Measurements from ENCODE around the gene DCST1.

DNA sequence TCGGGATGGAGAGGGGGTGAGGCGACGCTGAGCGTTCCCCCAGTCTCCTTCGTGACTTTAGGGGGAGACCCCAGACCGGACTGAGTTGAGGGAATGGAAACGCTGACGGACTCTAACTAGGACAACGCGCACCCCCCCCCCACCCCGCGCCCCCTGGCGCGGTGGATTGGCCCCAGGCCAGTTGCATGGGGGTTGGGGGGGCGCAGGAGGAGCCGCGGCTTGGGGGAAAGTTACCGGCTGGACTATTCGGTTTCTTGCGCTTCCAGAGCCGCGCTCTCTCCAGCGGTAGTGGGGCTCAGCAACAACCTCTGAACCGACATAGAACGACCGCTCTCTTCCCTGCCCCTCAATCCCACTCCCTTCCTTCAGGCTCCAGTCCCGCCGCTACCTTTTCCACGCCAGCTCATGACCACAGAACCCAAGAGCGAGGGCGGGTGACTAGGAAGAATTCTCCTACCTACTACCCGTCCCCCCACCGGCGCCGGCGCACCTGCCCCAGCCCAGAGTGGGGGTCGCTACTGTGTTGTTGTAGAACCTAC is 30.3 kb upstream of the DCST1 start:
- TF ChIP-seq, protein P1, sequence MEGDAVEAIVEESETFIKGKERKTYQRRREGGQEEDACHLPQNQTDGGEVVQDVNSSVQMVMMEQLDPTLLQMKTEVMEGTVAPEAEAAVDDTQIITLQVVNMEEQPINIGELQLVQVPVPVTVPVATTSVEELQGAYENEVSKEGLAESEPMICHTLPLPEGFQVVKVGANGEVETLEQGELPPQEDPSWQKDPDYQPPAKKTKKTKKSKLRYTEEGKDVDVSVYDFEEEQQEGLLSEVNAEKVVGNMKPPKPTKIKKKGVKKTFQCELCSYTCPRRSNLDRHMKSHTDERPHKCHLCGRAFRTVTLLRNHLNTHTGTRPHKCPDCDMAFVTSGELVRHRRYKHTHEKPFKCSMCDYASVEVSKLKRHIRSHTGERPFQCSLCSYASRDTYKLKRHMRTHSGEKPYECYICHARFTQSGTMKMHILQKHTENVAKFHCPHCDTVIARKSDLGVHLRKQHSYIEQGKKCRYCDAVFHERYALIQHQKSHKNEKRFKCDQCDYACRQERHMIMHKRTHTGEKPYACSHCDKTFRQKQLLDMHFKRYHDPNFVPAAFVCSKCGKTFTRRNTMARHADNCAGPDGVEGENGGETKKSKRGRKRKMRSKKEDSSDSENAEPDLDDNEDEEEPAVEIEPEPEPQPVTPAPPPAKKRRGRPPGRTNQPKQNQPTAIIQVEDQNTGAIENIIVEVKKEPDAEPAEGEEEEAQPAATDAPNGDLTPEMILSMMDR (conservative IDR thresholded peaks at IDR 0.05 in 1 of 2, IDR thresholded peaks at IDR 0.05 in 1 of 2; ENCODE audit: low read depth in 1 of 2, low read length in 2 of 2): no peak
- no peak for TF ChIP-seq EZH2 (IDR thresholded peaks at IDR 0.05; ENCODE audit: low read length, missing control alignments)
